GM21529 (cell line): ENCODE results near the gene WHAMM.
"Not testable (repeated sequence)": the region's sequence is repeated elsewhere in the genome, so short reads cannot be mapped to it uniquely, and the experiment has no call there.

Experiments used
- ATAC-seq: cut with Tn5 transposase; IDR thresholded peaks from one replicate; pipeline ENCODE4 v1.9.1; 2021; ENCODE audit not compliant: unreplicated experiment

The WHAMM gene

GRCh38 chr15:82865581-82865980, 56.2 kb downstream of the WHAMM start:
- ATAC-seq, result not testable (repeated sequence)

DNA sequence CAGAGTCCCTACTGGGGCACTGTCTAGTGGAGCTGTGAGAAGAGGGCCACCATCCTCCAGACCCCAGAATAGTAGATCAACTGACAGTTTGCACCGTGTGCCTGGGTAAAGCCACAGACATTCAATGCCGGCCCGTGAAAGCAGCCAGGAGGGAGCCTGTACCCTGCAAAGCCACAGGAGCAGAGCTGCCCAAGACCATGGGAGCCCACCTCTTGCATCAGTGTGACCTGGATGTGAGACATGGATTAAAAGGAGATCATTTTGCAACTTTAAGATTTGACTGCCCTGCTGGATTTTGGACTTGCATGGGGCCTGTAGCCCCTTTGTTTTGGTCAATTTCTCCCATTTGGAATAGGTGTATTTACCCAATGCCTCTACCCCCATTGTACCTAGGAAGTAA, 56.6 kb downstream of the WHAMM start:
- ATAC-seq, result not testable (repeated sequence)

DNA sequence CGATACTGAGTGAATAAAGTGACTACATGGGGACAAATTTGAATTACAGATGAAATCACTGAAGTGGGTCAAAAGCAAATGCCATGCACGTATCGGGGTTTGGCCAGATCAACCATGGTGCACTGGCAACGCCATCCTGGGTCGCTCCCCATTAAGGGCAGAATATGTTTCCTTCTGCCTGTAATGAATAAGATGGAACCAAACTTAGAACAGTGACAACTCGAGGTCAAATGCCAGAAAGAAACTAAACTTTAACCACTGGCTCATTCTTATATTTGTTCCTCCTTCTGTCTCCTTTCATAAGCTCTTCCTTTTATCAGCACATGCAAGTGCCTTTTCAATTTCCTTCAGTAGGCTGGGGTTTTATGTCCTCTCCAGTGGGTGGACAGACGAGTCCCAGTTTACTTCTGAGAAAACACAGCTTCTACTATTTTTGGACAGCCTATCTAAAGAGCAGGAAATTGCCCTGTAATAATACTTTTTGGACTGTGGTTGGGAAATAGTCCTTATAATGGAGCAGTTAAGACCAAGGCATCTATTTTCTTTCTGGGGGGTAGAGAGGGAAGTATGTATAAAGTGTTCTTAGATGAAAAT, 61.4 kb downstream of the WHAMM start:
- ATAC-seq, result no peak

DNA sequence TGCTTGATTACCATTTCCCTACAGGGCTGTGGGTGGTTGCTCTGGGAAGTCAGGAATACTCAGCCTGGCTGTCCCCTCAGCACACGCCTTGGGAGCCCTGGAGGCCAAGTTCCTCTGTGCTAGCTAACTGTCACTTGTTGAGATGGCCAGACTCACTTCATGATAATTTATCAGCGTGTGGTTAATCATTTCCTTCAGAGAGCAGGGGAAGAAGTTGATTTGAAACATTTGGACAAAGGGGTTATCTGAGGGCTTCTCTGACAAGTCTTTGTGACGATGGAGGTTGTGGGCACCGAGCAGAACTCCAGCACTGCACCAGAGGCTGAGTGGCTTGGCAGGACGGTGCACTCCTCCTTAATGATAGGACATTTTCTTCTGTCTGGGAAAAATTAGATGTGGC, 61.9 kb downstream of the WHAMM start:
- ATAC-seq, result no peak

- no peak for ATAC-seq
Measured at GRCh38 chr15:82871832-82872484, 62.5 kb downstream of the WHAMM start.

- ATAC-seq, result no peak
Measured at GRCh38 chr15:82873000-82873680, 63.7 kb downstream of the WHAMM start.

GRCh38 chr15:82874267-82874666, 64.8 kb downstream of the WHAMM start:
- no peak for ATAC-seq

DNA sequence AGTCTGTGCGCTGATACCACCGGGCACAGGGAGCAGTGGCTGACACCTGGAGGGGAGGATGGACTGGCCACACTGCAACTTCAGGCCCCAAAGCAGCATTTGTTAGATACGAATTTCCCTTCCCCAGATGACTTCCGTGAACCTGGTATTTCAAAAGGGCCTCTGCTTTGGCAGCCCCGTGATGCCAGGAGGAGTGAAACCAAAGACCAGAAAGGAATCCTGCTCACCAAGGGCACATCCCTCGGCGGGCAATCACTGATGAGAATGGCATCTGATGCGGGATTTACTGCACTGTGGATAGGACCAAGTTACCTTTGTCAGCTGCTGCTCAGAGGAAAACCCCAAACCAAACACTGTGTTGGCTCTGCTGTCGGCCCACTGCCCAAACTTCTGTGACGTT, 65.5 kb downstream of the WHAMM start:
- no peak for ATAC-seq

DNA sequence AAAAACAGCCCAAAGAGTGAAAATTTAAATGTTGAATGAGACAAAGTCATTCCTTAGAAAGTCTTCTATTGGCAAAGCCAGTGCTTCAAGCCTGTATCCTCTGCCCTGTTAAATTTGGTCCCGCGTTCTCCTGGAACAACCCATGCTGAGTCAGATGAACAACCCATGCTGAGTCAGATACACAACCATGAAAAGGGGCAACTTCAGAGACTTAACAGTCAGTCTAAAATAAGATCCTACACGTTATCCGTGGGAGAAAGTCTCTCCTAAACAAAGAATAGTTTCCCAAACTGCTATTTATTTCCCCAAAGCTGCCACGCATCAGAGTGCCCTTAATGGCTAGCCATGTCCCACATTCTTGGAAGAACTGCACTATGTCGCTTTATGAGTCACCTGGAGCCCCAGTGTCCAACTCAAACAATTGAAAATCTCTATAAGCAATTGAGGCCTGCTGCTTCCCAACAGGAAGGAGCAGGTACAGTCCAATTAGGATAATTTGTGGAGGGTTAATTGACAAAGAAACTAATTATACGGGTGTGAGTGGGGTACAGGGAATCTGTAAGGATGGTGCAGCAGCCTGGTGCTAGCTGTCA, 66.1 kb downstream of the WHAMM start:
- no peak for ATAC-seq

DNA sequence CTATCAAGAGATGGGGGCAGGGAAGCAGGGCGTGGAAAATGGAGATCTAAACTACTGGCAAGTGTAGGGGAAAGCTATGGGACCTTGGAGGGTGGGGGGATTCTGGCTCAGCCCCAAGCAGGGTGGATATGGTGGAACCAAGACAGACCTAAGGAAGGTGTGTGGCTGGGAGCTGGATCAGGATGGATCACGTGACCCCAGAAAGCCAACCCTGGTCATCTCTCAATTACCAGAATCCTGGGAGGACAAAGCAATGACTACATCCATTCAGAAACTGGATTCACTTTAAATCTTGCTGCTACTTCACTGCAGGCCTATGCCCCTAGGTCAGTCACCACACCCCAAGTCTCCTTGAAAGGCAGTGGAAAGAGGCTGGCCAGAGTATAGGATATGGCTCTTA, 68.4 kb downstream of the WHAMM start:
- ATAC-seq, result no peak

- no peak for ATAC-seq
Measured at GRCh38 chr15:82878325-82878724, 68.9 kb downstream of the WHAMM start.

DNA sequence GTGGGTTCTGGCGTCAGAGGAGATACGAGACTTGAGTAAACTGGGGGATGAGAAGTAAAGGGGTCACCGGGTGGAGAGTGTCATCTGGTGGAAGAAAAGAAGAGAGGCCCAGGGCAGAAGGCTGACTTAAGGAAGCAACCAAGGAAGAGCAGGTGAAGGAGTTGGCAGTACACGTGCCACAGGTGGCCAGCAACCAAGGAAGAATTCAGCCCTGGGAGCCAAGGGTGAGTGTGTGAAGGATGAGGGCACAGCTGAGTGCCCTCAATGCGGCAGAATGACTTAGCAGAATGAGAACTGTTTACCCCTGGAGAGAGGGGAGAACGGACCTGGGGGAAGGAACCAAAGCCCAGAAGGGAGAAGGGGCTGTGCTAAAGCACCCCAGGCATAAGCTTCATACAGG, 71.3 kb downstream of the WHAMM start:
- ATAC-seq, result no peak

GRCh38 chr15:82881747-82882146, 72.3 kb downstream of the WHAMM start:
- no peak for ATAC-seq

DNA sequence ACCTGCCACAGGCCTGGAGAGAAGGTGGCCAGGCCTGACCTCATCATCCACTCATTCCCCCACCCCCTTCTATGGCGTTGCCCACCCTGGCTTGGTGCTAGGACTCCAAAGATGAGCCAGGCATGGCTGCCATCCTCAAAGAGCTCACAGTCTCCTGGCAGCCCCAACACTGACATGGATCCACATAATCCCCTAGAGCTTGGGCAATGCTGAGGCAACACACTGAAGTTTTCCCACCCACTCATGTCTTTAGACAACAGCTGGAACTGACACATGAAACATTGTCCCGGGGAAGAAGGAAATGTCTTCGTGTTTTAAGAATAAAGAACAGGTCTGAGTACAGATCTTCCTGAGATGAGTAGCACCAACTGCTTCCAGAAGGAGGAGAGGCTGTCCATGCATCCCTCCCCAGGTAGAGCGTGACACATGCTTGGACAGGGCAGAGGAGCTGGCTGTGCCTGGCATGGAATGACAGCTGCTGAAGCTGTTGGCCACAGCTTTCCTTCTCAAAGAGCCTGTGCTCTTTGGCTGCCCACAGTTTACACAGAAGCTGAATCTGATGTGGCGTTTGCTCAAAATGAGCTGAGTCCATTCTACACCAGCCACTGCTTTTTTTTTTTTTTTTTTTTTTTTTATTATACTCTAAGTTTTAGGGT, 73.0 kb downstream of the WHAMM start:
- no peak for ATAC-seq
